Suprapubic skin (tissue), 4 donors: ENCODE data around the gene F7. TPM values are rescaled to one million over a fixed set of nuclear protein-coding genes. Genes with fewer than 3 reads are reported as not detected.
A peak's percentile ranks its signal among the peaks of the same experiment; 100 is the strongest.

Experiments used
- DNase-seq, 2 donors: peaks; one replicate each; pipeline ENCODE4 v3.0.0-alpha.2; 2019; ENCODE audit warnings: low spot score in 2 of 2
- H3K27ac ChIP-seq: fragments of 200-600 bp; sonication (generic); one replicate; pipeline ENCODE4 v1.5.1; 2019
- H3K27me3 ChIP-seq: fragments of 200-600 bp; sonication (generic); one replicate; pipeline ENCODE4 v1.5.1; 2019
- H3K36me3 ChIP-seq: fragments of 200-600 bp; sonication (generic); one replicate; pipeline ENCODE4 v1.5.1; 2019
- H3K4me1 ChIP-seq: fragments of 200-600 bp; sonication (generic); one replicate; pipeline ENCODE4 v1.5.1; 2019
- H3K4me3 ChIP-seq: fragments of 200-600 bp; sonication (generic); one replicate; pipeline ENCODE4 v1.5.1; 2019; ENCODE audit warnings: mild to moderate bottlenecking
- H3K9me3 ChIP-seq: fragments of 200-600 bp; sonication (generic); one replicate; pipeline ENCODE4 v1.5.1; 2019
- CTCF ChIP-seq, 2 donors: fragments of 200-600 bp in 1 of 2; fragments of 450-650 bp in 1 of 2; sonication (generic) in 1 of 2; IDR thresholded peaks; one replicate each; pipeline ENCODE4 v1.5.1; 2016 to 2019; ENCODE audit warnings: antibody characterized with exemption in 2 of 2, mild to moderate bottlenecking in 1 of 2, moderate library complexity in 1 of 2
- EP300 ChIP-seq: sonication (generic); formaldehyde crosslinking; IDR thresholded peaks from one replicate; pipeline ENCODE4 v1.6.1; 2017; ENCODE audit warnings: antibody characterized with exemption
- POLR2A ChIP-seq, 2 donors: fragments of 450-650 bp; IDR thresholded peaks; one replicate each; pipeline ENCODE4 v1.6.1; 2017; ENCODE audit warnings: antibody characterized with exemption in 2 of 2, mild to moderate bottlenecking in 2 of 2, moderate library complexity in 2 of 2
- POLR2AphosphoS5 ChIP-seq, 3 donors: sonication (generic); formaldehyde crosslinking; IDR thresholded peaks; one replicate each; pipeline ENCODE4 v1.6.1; 2017; ENCODE audit warnings: antibody characterized with exemption in 3 of 3
- WGBS: methylation state at CpG from one replicate; pipeline ENCODE4 v1.1.5; 2018; 5-methylcytosine and 5-hydroxymethylcytosine counted together
- total RNA-seq, 4 donors: library from RNA; depleted of rRNA; stranded (reverse); fragments of >200 nt; gene quantifications; one replicate each; pipeline ENCODE4 v1.1.0, GENCODE V29; 2016

Gene F7
- total RNA-seq, 4 donors from 2014 or later = not detected

GRCh38 chr13:113089693-113090414 is 15.7 kb upstream of the F7 start:
- Histone ChIP-seq H3K27me3 (no peaks in the 10 kb centered on the region), H3K4me1 (no peaks in the 10 kb centered on the region), H3K27ac (no peak overlapping the region), H3K36me3 (peaks cover 39% of the 10 kb centered on the region), H3K9me3 (no peaks in the 10 kb centered on the region), H3K4me3 (no peak overlapping the region)
- peak in 1 of 2 donors; percentile 61 for DNase-seq
- no peak for TF ChIP-seq POLR2A (IDR thresholded peaks at IDR 0.05)
- TF ChIP-seq CTCF (IDR thresholded peaks at IDR 0.05) = no peak
- TF ChIP-seq EP300 = no peak
- no peak for TF ChIP-seq POLR2AphosphoS5 (IDR thresholded peaks at IDR 0.05)
- 88% methylated on average over 36 of the region's 36 CpGs for WGBS

- Histone ChIP-seq H3K27ac (no peak overlapping the region), H3K27me3 (no peaks in the 10 kb centered on the region), H3K4me1 (no peaks in the 10 kb centered on the region), H3K36me3 (peaks cover 39% of the 10 kb centered on the region), H3K9me3 (no peaks in the 10 kb centered on the region), H3K4me3 (no peak overlapping the region)
- WGBS = 89% methylated on average over 12 of the region's 13 CpGs
- no peak for DNase-seq
- TF ChIP-seq CTCF (IDR thresholded peaks at IDR 0.05) (no peak), POLR2A (IDR thresholded peaks at IDR 0.05) (no peak)
These were observed 15.2 kb upstream of the F7 start for GRCh38 chr13:113090415-113090770.

GRCh38 chr13:113090806-113091205 is 14.8 kb upstream of the F7 start:
- no peak for DNase-seq
- no peaks in the 10 kb centered on the region for H3K27me3 ChIP-seq
- no peaks in the 10 kb centered on the region for H3K9me3 ChIP-seq
- WGBS = 93% methylated on average over 24 of the region's 24 CpGs
- TF ChIP-seq POLR2A (IDR thresholded peaks at IDR 0.05) (no peak), EP300 (no peak), POLR2AphosphoS5 (IDR thresholded peaks at IDR 0.05) (no peak)
- H3K4me3 ChIP-seq = no peak overlapping the region
- peaks cover 39% of the 10 kb centered on the region for H3K36me3 ChIP-seq
- no peak overlapping the region for H3K27ac ChIP-seq
- no peaks in the 10 kb centered on the region for H3K4me1 ChIP-seq

- Histone ChIP-seq H3K9me3 (no peaks in the 10 kb centered on the region), H3K4me1 (no peaks in the 10 kb centered on the region), H3K4me3 (no peak overlapping the region), H3K27me3 (no peaks in the 10 kb centered on the region), H3K27ac (no peak overlapping the region), H3K36me3 (peaks cover 42% of the 10 kb centered on the region)
- WGBS = 77% methylated on average over 17 of the region's 30 CpGs
- no peak for DNase-seq
- no peak for TF ChIP-seq POLR2A (IDR thresholded peaks at IDR 0.05)
- TF ChIP-seq CTCF (IDR thresholded peaks at IDR 0.05) = no peak
- no peak for TF ChIP-seq EP300
- no peak for TF ChIP-seq POLR2AphosphoS5 (IDR thresholded peaks at IDR 0.05)
These were observed 14.3 kb upstream of the F7 start for GRCh38 chr13:113091211-113091771.

- 91% methylated on average over 26 of the region's 33 CpGs for whole genome bisulfite sequencing
- Histone ChIP-seq H3K4me1 (no peaks in the 10 kb centered on the region), H3K27ac (no peak overlapping the region), H3K9me3 (no peaks in the 10 kb centered on the region), H3K4me3 (no peak overlapping the region), H3K27me3 (no peaks in the 10 kb centered on the region), H3K36me3 (peaks cover 43% of the 10 kb centered on the region)
- TF ChIP-seq POLR2AphosphoS5 (IDR thresholded peaks at IDR 0.05) (no peak), POLR2A (IDR thresholded peaks at IDR 0.05) (no peak), EP300 (no peak), CTCF (IDR thresholded peaks at IDR 0.05) (no peak)
- no peak for DNase-seq
These were observed 13.5 kb upstream of the F7 start for GRCh38 chr13:113091891-113092775.
